Measurements from ENCODE around the gene ARHGEF9.

- TF ChIP-seq CTCF (optimal IDR thresholded peaks at IDR 0.05 in 1 of 3, IDR thresholded peaks at IDR 0.05 in 1 of 3, conservative IDR thresholded peaks at IDR 0.05 in 1 of 3; ENCODE audit: extremely low read depth in 1 of 3, insufficient read depth in 2 of 3, low read length in 3 of 3), result no peak
- no peak for TF ChIP-seq EZH2 (IDR thresholded peaks at IDR 0.05; ENCODE audit: low read length)
Measured at GRCh38 chrX:63679432-63679831, 105.6 kb downstream of the ARHGEF9 start.

Measured in keratinocyte (primary cell).